NT2/D1 (cell line): ENCODE data around the gene CYRIA.

Experiments used
- SUZ12 ChIP-seq: IDR thresholded peaks from 2 replicates; pipeline ENCODE4 v1.6.1; 2011; ENCODE audit not compliant: insufficient read length, insufficient read depth; ENCODE audit errors: extremely low read depth
- YY1 ChIP-seq: IDR thresholded peaks from 2 replicates; pipeline ENCODE4 v1.6.1; 2011; ENCODE audit not compliant: insufficient read length, insufficient read depth

DNA sequence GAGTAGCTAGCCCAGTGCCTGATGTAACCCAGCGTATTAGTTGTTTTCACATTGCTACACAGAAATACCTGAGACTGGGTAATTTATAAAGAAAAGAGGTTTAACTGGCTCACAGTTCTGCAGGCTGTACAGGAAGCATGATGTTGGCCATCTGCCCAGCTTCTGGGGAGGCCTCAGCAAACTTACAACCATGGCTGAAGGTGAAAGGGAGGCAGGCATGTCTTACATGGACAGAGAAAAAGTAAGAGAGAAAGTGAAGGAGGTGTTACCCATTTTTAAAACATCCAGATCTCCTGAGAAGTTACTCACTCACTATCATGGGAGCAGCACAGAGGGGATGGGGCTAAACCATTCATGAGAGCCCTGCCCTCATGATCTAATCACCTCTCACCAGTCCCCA, 6.1 kb upstream of the CYRIA start:
- TF ChIP-seq YY1 (no peak), SUZ12 (no peak)
